HEK293T (cell line): ENCODE results near the gene PRKCA.

Source experiments
- ARNT ChIP-seq: fragments of 450-650 bp; IDR thresholded peaks from 2 replicates; pipeline ENCODE4 v1.6.1; 2017; ENCODE audit warnings: mild to moderate bottlenecking
- FOXM1 ChIP-seq: fragments of 450-650 bp; IDR thresholded peaks from 2 replicates; pipeline ENCODE4 v1.6.1; 2017; ENCODE audit warnings: mild to moderate bottlenecking, borderline replicate concordance
- SUZ12 ChIP-seq: fragments of 450-650 bp; IDR thresholded peaks from 2 replicates; pipeline ENCODE4 v1.6.1; 2016; ENCODE audit warnings: mild to moderate bottlenecking

DNA sequence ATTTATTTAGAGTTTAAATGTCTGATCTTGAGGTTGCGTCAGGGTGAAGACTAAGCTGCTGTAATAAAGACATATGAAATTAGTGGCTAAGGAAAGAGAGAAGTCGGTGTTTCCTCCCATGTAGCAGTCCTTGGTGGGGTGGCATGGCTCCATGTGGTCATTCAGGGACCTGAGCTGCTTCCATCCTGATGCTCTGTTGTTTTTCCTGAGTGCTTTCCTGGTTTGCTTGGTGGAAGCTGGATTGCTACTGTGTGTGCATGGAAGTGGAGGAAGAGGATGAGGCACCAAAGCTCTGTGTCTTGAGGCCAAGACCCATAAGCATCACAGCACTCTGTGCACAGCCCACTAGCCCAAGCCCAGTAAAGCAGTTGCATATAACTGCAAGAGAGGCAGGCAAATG is 290.7 kb downstream of the PRKCA start:
- TF ChIP-seq SUZ12 = no peak
- no peak for TF ChIP-seq FOXM1
- TF ChIP-seq ARNT = no peak
